ENCODE measurements around the gene LYSMD3. TPM values are rescaled to one million over a fixed set of nuclear protein-coding genes. Genes with fewer than 3 reads are reported as not detected.

LYSMD3 gene
- total RNA-seq, 1 experiment from 2014 or later = 15.3 TPM

DNA sequence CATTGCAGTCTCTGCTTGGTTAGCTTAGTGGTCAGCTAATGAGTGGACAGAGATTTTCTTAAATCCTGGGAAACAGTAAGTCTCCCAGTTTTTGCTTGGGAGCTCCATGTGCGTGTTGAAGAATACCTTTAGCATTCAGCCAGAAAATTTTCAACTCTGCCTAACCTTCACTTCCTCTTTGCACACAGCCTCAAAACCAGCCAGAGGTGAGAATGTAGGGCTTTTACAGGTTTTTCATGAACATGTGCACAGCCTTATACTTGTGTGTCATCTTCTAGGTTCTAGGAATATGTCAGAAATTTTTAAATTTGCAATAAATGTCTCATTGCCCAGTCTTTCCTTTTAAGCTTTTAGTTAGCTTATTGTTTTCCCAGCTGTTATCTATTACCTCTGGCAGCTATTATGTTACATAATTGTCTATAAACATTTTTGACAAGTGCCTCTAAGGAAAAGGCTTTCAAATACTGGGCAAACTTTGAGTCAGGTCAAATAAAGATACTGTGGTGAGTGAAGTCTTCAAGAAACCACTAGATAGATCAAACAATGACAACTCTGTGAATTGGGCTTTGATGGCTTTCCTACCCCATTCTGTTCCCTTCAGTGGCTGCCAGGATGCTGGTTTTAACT lies 41.9 kb upstream of the LYSMD3 start:
- no peak overlapping the region for H3K4me3 Mint-ChIP-seq (ENCODE audit: unreplicated experiment)
- BruUV-seq (replicated peaks) = no TSS peak

GRCh38 chr5:90570034-90570433 lies 40.6 kb upstream of the LYSMD3 start:
- ChIA-PET POLR2A (no interaction called here), CTCF (interaction anchor here (0.7 kb wide), 1 partner anchor 214 kb away, joined by 3 read pairs; no protein-coding TSS in a partner anchor)
- no TSS peak for BruUV-seq (replicated peaks)

More for the DNA sequence above, 41.9 kb upstream of the LYSMD3 start:
- Mint-ChIP-seq H3K27me3 (ENCODE audit: insufficient read depth, unreplicated experiment) (peaks cover 3% of the 10 kb centered on the region), H3K4me1 (ENCODE audit: low read depth, unreplicated experiment) (no peaks in the 10 kb centered on the region), H3K27ac (ENCODE audit: unreplicated experiment) (no peak overlapping the region), H3K9me3 (ENCODE audit: unreplicated experiment) (no peaks in the 10 kb centered on the region), H3K36me3 (ENCODE audit: insufficient read depth, unreplicated experiment) (no peaks in the 10 kb centered on the region)
- TF ChIP-seq CTCF (IDR thresholded peaks at IDR 0.05; ENCODE audit: insufficient read depth in 1 of 2, low read depth in 1 of 2, low read length in 1 of 2, severe bottlenecking in 1 of 2, unreplicated experiment in 1 of 2) = no peak
- POLR2A ChIA-PET = no interaction called here
- intact Hi-C loops (cut with micrococcal nuclease; ENCODE audit: unreplicated experiment) = loop anchor here (2.0 kb wide), 1 partner anchor 14 kb away; no protein-coding TSS in a partner anchor
- CTCF ChIA-PET = no interaction called here
- DNase-seq = no peak
- Histone ChIP-seq H3K4me3 (ENCODE audit: low read depth, low read length) (no peak overlapping the region), H3K9me3 (no peaks in the 10 kb centered on the region), H3K27me3 (replicated peaks; ENCODE audit: control insufficient read depth, insufficient read depth, low read length) (no peaks in the 10 kb centered on the region), H3K4me1 (peaks cover 7% of the 10 kb centered on the region; the same call in 1 of the 2 replicates), H3K36me3 (ENCODE audit: control insufficient read depth, insufficient read depth, low read length) (no peaks in the 10 kb centered on the region)

GRCh38 chr5:90569084-90569483 lies 39.7 kb upstream of the LYSMD3 start:
- H3K9me3 Mint-ChIP-seq (ENCODE audit: unreplicated experiment) = peaks cover 9% of the 10 kb centered on the region
- Histone ChIP-seq H3K4me1 (peaks cover 7% of the 10 kb centered on the region; the same call in 1 of the 2 replicates), H3K36me3 (ENCODE audit: control insufficient read depth, insufficient read depth, low read length) (no peaks in the 10 kb centered on the region), H3K27me3 (replicated peaks; ENCODE audit: control insufficient read depth, insufficient read depth, low read length) (no peaks in the 10 kb centered on the region), H3K4me3 (ENCODE audit: low read depth, low read length) (no peak overlapping the region), H3K9me3 (no peaks in the 10 kb centered on the region)
- TF ChIP-seq CTCF (IDR thresholded peaks at IDR 0.05; ENCODE audit: insufficient read depth in 1 of 2, low read depth in 1 of 2, low read length in 1 of 2, severe bottlenecking in 1 of 2, unreplicated experiment in 1 of 2) = no peak
- H3K36me3 Mint-ChIP-seq (ENCODE audit: insufficient read depth, unreplicated experiment) = no peaks in the 10 kb centered on the region
- no TSS peak for BruUV-seq (replicated peaks)
- no peak overlapping the region for H3K4me3 Mint-ChIP-seq (ENCODE audit: unreplicated experiment)
- peaks cover 3% of the 10 kb centered on the region for H3K27me3 Mint-ChIP-seq (ENCODE audit: insufficient read depth, unreplicated experiment)
- CTCF ChIA-PET = no interaction called here
- no peak for DNase-seq
- POLR2A ChIA-PET = no interaction called here
- intact Hi-C loops (cut with micrococcal nuclease; ENCODE audit: unreplicated experiment) = no loop called here
- H3K27ac Mint-ChIP-seq (ENCODE audit: unreplicated experiment) = no peak overlapping the region
- H3K4me1 Mint-ChIP-seq (ENCODE audit: low read depth, unreplicated experiment) = no peaks in the 10 kb centered on the region

More at GRCh38 chr5:90570034-90570433, 40.6 kb upstream of the LYSMD3 start:
- no peak for TF ChIP-seq CTCF (IDR thresholded peaks at IDR 0.05; ENCODE audit: insufficient read depth in 1 of 2, low read depth in 1 of 2, low read length in 1 of 2, severe bottlenecking in 1 of 2, unreplicated experiment in 1 of 2)
- Mint-ChIP-seq H3K4me1 (ENCODE audit: low read depth, unreplicated experiment) (no peaks in the 10 kb centered on the region), H3K27me3 (ENCODE audit: insufficient read depth, unreplicated experiment) (peaks cover 3% of the 10 kb centered on the region), H3K9me3 (ENCODE audit: unreplicated experiment) (peaks cover 6% of the 10 kb centered on the region), H3K4me3 (ENCODE audit: unreplicated experiment) (no peak overlapping the region), H3K36me3 (ENCODE audit: insufficient read depth, unreplicated experiment) (no peaks in the 10 kb centered on the region), H3K27ac (ENCODE audit: unreplicated experiment) (no peak overlapping the region)
- Histone ChIP-seq H3K9me3 (no peaks in the 10 kb centered on the region), H3K36me3 (ENCODE audit: control insufficient read depth, insufficient read depth, low read length) (no peaks in the 10 kb centered on the region), H3K4me3 (ENCODE audit: low read depth, low read length) (no peak overlapping the region), H3K27me3 (replicated peaks; ENCODE audit: control insufficient read depth, insufficient read depth, low read length) (no peaks in the 10 kb centered on the region), H3K4me1 (peaks cover 7% of the 10 kb centered on the region; the same call in 1 of the 2 replicates)
- intact Hi-C loops (cut with micrococcal nuclease; ENCODE audit: unreplicated experiment) = loop anchor here (2.0 kb wide), 1 partner anchor 13 kb away; no protein-coding TSS in a partner anchor
- DNase-seq = no peak

Measured in Caco-2 (cell line).